SK-N-MC (cell line): Measurements from ENCODE around the gene ZNF81.

Experiments
- EZH2 ChIP-seq: fragments of 200-600 bp; sonication (generic); IDR thresholded peaks from one replicate; pipeline ENCODE4 v1.6.1; 2017; ENCODE audit warnings: antibody characterized with exemption
- FOXP2 ChIP-seq: optimal IDR thresholded peaks from 2 replicates; pipeline ENCODE3; 2011; ENCODE audit warnings: mild to moderate bottlenecking, moderate library complexity; ENCODE audit not compliant: insufficient read depth; ENCODE audit errors: extremely low read length, control extremely low read depth
- POLR2AphosphoS5 ChIP-seq: IDR thresholded peaks from 2 replicates; pipeline ENCODE4 v1.6.1; 2012; ENCODE audit warnings: mild to moderate bottlenecking, low read depth, low read length, borderline replicate concordance

DNA sequence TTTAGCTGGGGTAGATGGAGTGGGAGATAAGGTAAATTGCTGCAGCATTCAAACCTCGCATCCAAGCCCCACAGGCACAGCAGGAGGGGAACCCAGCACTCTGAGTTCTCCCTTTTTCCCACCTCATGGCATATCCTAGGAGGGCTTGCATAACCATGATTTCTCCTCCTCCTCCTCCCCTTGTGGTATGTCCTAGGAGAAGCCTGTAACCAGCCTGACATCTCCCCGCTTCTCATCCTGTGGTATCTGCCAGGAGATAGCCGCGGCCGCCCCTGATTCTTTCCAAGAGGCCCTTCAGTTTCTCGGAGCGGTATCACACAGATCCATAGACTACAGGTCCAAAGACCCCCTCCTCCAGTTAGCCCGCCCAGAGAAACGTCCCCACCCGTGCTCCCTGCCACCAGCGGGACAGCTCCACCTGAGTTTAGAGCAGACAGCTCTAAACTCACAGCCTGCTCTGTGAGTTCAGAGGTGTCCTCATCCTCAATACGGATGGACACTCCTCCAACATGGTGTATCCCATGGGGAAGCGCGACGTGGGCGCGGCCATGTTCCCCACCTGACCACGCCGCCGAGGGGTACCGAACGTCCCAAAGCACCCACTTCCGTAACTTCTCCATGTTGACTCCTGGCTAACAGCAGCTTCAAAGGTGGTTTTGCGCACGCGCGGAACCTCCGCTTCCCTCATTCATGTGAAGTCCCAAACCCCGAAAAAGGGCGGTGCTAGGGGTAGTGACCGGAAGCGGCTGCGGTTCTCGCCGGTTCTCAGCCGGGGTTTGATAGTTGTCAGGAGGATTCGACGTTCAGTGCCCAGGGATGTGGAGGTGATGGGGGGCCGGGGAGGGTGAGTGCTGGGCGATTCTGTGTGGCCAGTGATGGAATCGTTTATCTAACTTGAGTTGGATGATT, at the start of gene ZNF81:
- TF ChIP-seq EZH2, result no peak
- peak; percentile 52; the same call in 1 of the 2 replicates for TF ChIP-seq POLR2AphosphoS5
- no peak for TF ChIP-seq FOXP2
